Natural killer cell treated with Interleukin-12 subunit alpha and Interleukin-12 subunit beta and Interleukin-15 and Interleukin-18, amount 100 ng/mL, for 72 hours (primary cell): Measurements from ENCODE around the gene AMD1. TPM values are rescaled to one million over a fixed set of nuclear protein-coding genes. Genes with fewer than 3 reads are reported as not detected.
"Not testable (repeated sequence)": the region's sequence is repeated elsewhere in the genome, so short reads cannot be mapped to it uniquely, and the experiment has no call there.

Source experiments
- ATAC-seq, 2 donors: fragments of 150-1000 bp; cut with Tn5 transposase in 1 of 2; sonication (Bioruptor Pico), chemical (Tn5 transposase) in 1 of 2; 2 replicates each; pipeline ENCODE4 v1.10.0; 2021
- DNase-seq: peaks from one replicate; pipeline ENCODE4 v3.0.0; 2022; ENCODE audit warnings: low spot score
- H3K27ac Mint-ChIP-seq, 2 donors: 1 replicate in 1 of 2; 2 replicates in 1 of 2; pipeline ENCODE4 v1.8.0; 2022; ENCODE audit warnings: mixed read lengths in 2 of 2, mild to moderate bottlenecking in 1 of 2, moderate library complexity in 1 of 2
- H3K27me3 Mint-ChIP-seq, 2 donors: 1 replicate in 1 of 2; 2 replicates in 1 of 2; pipeline ENCODE4 v1.8.0; 2022; ENCODE audit warnings: mixed read lengths in 2 of 2
- H3K36me3 Mint-ChIP-seq: one replicate; pipeline ENCODE4 v1.8.0; 2022; ENCODE audit warnings: mixed read lengths
- H3K4me1 Mint-ChIP-seq, 2 donors: 1 replicate in 1 of 2; 2 replicates in 1 of 2; pipeline ENCODE4 v1.8.0; 2022; ENCODE audit warnings: low read depth in 2 of 2, mixed read lengths in 2 of 2, mild to moderate bottlenecking in 1 of 2
- H3K4me3 Mint-ChIP-seq: one replicate; pipeline ENCODE4 v1.8.0; 2022; ENCODE audit warnings: mixed read lengths
- H3K9me3 Mint-ChIP-seq: 2 replicates; pipeline ENCODE4 v1.8.0; 2022; ENCODE audit warnings: mixed read lengths
- total RNA-seq, 2 donors: library from RNA; stranded (reverse); gene quantifications; one replicate each; pipeline ENCODE4 v1.2.3, GENCODE V29; 2022

Gene AMD1
- total RNA-seq = 100 to 1,000 TPM in 1 of 2 donors, 10 to 100 TPM in 1; 52.5 to 116 TPM

GRCh38 chr6:110873981-110874879, at the start of gene AMD1:
Gene AMD1, plus strand, starts transcription at chr6:110874785. Its CDS starts 321 bp downstream, at chr6:110875106.
- DNase-seq (peak; percentile 97), ATAC-seq (peak; percentile 89 to 95)
- peak within 1 kb of the TSS; percentile 91 to 93 for H3K27ac Mint-ChIP-seq
- peak within 1 kb of the TSS; percentile 97 for H3K4me3 Mint-ChIP-seq
- H3K27me3 Mint-ChIP-seq = no peaks in the 10 kb centered on the region
- no peaks in the 10 kb centered on the region for H3K36me3 Mint-ChIP-seq
- peaks cover 34 to 36% of the 10 kb centered on the region in 2 donors for H3K4me1 Mint-ChIP-seq
- no peaks in the 10 kb centered on the region for H3K9me3 Mint-ChIP-seq

GRCh38 chr6:110826236-110827129, 48.1 kb upstream of the AMD1 start:
- ATAC-seq (peak in 1 of 2 donors; percentile 31), DNase-seq (no peak)
- Mint-ChIP-seq H3K4me1 (no peaks in the 10 kb centered on the region), H3K9me3 (no peaks in the 10 kb centered on the region), H3K27ac (no peak overlapping the region), H3K36me3 (no peaks in the 10 kb centered on the region), H3K4me3 (no peak overlapping the region), H3K27me3 (peaks cover 3 to 6% of the 10 kb centered on the region in 2 donors)

- no peak overlapping the region for H3K4me3 Mint-ChIP-seq
- no peaks in the 10 kb centered on the region for H3K36me3 Mint-ChIP-seq
- no peaks in the 10 kb centered on the region for H3K4me1 Mint-ChIP-seq
- no peak overlapping the region for H3K27ac Mint-ChIP-seq
- no peaks in the 10 kb centered on the region for H3K9me3 Mint-ChIP-seq
- no peak for ATAC-seq
- no peak for DNase-seq
- no peaks in the 10 kb centered on the region for H3K27me3 Mint-ChIP-seq
These were observed 46.2 kb upstream of the AMD1 start for GRCh38 chr6:110828396-110828795.

- ATAC-seq = no peak
- Mint-ChIP-seq H3K27me3 (no peaks in the 10 kb centered on the region), H3K4me3 (no peak overlapping the region), H3K36me3 (no peaks in the 10 kb centered on the region), H3K9me3 (no peaks in the 10 kb centered on the region), H3K4me1 (no peaks in the 10 kb centered on the region), H3K27ac (no peak overlapping the region)
- DNase-seq = no peak
These were observed 43.2 kb upstream of the AMD1 start for GRCh38 chr6:110831405-110831804.

GRCh38 chr6:110833831-110834230, 40.8 kb upstream of the AMD1 start:
- Mint-ChIP-seq H3K36me3 (no peaks in the 10 kb centered on the region), H3K27ac (no peak overlapping the region), H3K4me3 (no peak overlapping the region)

GRCh38 chr6:110835751-110836150, 38.8 kb upstream of the AMD1 start:
- not testable (repeated sequence) for H3K4me1 Mint-ChIP-seq, H3K4me3 Mint-ChIP-seq, ATAC-seq, H3K27me3 Mint-ChIP-seq, H3K9me3 Mint-ChIP-seq, H3K36me3 Mint-ChIP-seq, DNase-seq, H3K27ac Mint-ChIP-seq

More at GRCh38 chr6:110833831-110834230, 40.8 kb upstream of the AMD1 start:
- ATAC-seq (no peak), DNase-seq (no peak)
- Mint-ChIP-seq H3K9me3 (no peaks in the 10 kb centered on the region), H3K27me3 (no peaks in the 10 kb centered on the region), H3K4me1 (no peaks in the 10 kb centered on the region)

GRCh38 chr6:110841266-110841665, 33.3 kb upstream of the AMD1 start:
- no peak for DNase-seq
- Mint-ChIP-seq H3K27ac (no peak overlapping the region), H3K36me3 (no peaks in the 10 kb centered on the region), H3K27me3 (no peaks in the 10 kb centered on the region), H3K4me1 (peaks cover 0 to 4% of the 10 kb centered on the region in 2 donors), H3K4me3 (no peak overlapping the region), H3K9me3 (no peaks in the 10 kb centered on the region)
- no peak for ATAC-seq

- Mint-ChIP-seq H3K9me3 (no peaks in the 10 kb centered on the region), H3K27me3 (no peaks in the 10 kb centered on the region)
These were observed 24.8 kb upstream of the AMD1 start for GRCh38 chr6:110849781-110850180.

GRCh38 chr6:110852773-110853172, 21.8 kb upstream of the AMD1 start:
- ATAC-seq (no peak), DNase-seq (no peak)

More at GRCh38 chr6:110849781-110850180, 24.8 kb upstream of the AMD1 start:
- ATAC-seq = no peak
- Mint-ChIP-seq H3K4me3 (no peak overlapping the region), H3K27ac (no peak overlapping the region), H3K36me3 (no peaks in the 10 kb centered on the region), H3K4me1 (peaks cover 0 to under 1% of the 10 kb centered on the region in 2 donors)
- no peak for DNase-seq

GRCh38 chr6:110853754-110854477, 20.7 kb upstream of the AMD1 start:
- no peak for DNase-seq
- Mint-ChIP-seq H3K36me3 (no peaks in the 10 kb centered on the region), H3K27ac (no peak overlapping the region), H3K4me1 (no peaks in the 10 kb centered on the region), H3K4me3 (no peak overlapping the region), H3K27me3 (no peaks in the 10 kb centered on the region), H3K9me3 (no peaks in the 10 kb centered on the region)
- no peak for ATAC-seq

More at GRCh38 chr6:110852773-110853172, 21.8 kb upstream of the AMD1 start:
- H3K27me3 Mint-ChIP-seq = no peaks in the 10 kb centered on the region
- no peak overlapping the region for H3K4me3 Mint-ChIP-seq
- no peak overlapping the region for H3K27ac Mint-ChIP-seq
- no peaks in the 10 kb centered on the region for H3K4me1 Mint-ChIP-seq
- no peaks in the 10 kb centered on the region for H3K36me3 Mint-ChIP-seq
- no peaks in the 10 kb centered on the region for H3K9me3 Mint-ChIP-seq

GRCh38 chr6:110856296-110856695, 18.3 kb upstream of the AMD1 start:
- ATAC-seq (no peak), DNase-seq (no peak)
- Mint-ChIP-seq H3K4me1 (peaks cover 3% of the 10 kb centered on the region in 2 donors), H3K27me3 (no peaks in the 10 kb centered on the region), H3K36me3 (no peaks in the 10 kb centered on the region), H3K9me3 (no peaks in the 10 kb centered on the region), H3K27ac (no peak overlapping the region), H3K4me3 (no peak overlapping the region)

GRCh38 chr6:110858016-110858415, 16.6 kb upstream of the AMD1 start:
- no peaks in the 10 kb centered on the region for H3K27me3 Mint-ChIP-seq
- H3K4me1 Mint-ChIP-seq = peaks cover 3% of the 10 kb centered on the region in 2 donors
- ATAC-seq (no peak), DNase-seq (no peak)
- H3K36me3 Mint-ChIP-seq = no peaks in the 10 kb centered on the region
- no peak overlapping the region for H3K4me3 Mint-ChIP-seq
- H3K27ac Mint-ChIP-seq = no peak overlapping the region
- H3K9me3 Mint-ChIP-seq = no peaks in the 10 kb centered on the region

- Mint-ChIP-seq H3K4me3 (no peak overlapping the region), H3K27me3 (no peaks in the 10 kb centered on the region), H3K36me3 (no peaks in the 10 kb centered on the region), H3K9me3 (no peaks in the 10 kb centered on the region), H3K4me1 (peaks cover 3% of the 10 kb centered on the region in 2 donors), H3K27ac (peak overlapping the region in 1 of 2 donors; percentile 51)
- peak in 1 of 2 donors; percentile 17 for ATAC-seq
- DNase-seq = no peak
These were observed 15.9 kb upstream of the AMD1 start for GRCh38 chr6:110858562-110859214.
